HG03354 (cell line): ENCODE results near the gene MGMT.

Experiments used
- ATAC-seq: cut with Tn5 transposase; IDR thresholded peaks from one replicate; pipeline ENCODE4 v1.9.1; 2021; ENCODE audit warnings: mild to moderate bottlenecking; ENCODE audit not compliant: unreplicated experiment, poor library complexity, severe bottlenecking

MGMT gene

DNA sequence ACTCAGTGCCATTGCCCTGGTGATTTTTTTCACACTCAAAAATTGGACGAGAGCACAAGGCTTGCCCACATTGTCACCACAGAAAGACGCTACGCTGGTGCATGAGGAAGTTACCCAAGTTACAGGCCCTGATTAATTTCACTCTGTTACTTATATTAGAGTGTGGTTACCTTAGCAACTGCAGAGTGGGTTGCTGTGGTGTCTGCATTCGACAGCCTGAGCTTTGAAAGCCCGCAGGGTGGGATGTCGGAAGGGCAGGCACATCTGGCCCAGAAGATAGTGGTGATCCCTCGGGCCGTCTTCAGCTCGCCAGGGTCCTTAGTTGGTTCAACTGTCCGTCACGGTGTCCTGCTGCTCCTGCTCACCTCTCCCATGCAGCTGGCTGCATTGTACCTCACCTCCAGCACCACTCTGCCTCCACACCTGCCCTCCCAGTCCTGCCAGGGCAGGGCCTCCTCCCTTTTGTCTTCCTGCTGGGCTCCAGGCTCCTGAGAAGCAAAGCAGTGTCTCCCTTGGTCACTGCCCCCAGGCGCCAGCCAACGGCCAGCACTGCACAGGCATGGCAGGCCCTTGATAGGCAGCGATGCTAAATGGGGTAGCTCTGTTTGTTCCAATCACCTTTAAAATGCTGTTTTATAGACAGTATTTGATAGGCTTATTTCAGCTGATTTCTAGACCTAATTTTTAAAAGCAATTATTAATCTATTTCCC, 329.8 kb downstream of the MGMT start:
- no peak for ATAC-seq

GRCh38 chr10:129799942-129800341, 332.9 kb downstream of the MGMT start:
- ATAC-seq = no peak

GRCh38 chr10:129800796-129801340, 333.8 kb downstream of the MGMT start:
- no peak for ATAC-seq

- no peak for ATAC-seq
Measured at GRCh38 chr10:129807211-129807610, 340.2 kb downstream of the MGMT start.

- no peak for ATAC-seq
Measured at GRCh38 chr10:129808092-129808983, 341.3 kb downstream of the MGMT start.

DNA sequence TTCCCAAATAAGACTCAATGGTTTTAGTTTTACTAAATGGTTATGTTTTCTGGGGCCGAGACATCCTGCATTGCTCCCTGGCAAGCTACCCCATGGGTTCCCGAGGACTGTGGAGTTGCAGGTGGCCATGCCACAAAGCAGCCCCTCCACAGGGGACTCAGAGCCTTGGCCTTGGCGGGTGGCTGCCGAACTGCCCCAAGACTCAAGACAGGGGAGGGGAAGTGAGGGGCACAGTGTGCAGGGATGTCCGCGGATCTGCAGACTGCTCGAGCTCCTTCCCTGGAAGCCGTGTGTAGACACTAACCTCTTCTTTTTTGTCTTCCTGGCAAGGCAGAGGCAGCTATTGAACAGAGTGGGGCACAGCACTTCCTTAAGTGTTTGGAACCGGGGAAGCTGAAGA, 342.4 kb downstream of the MGMT start:
- no peak for ATAC-seq

- ATAC-seq = no peak
Measured at GRCh38 chr10:129809841-129810240, 342.8 kb downstream of the MGMT start.

- ATAC-seq = no peak
Measured at GRCh38 chr10:129811208-129811607, 344.2 kb downstream of the MGMT start.

- ATAC-seq = no peak
Measured at GRCh38 chr10:129812398-129812797, 345.4 kb downstream of the MGMT start.

DNA sequence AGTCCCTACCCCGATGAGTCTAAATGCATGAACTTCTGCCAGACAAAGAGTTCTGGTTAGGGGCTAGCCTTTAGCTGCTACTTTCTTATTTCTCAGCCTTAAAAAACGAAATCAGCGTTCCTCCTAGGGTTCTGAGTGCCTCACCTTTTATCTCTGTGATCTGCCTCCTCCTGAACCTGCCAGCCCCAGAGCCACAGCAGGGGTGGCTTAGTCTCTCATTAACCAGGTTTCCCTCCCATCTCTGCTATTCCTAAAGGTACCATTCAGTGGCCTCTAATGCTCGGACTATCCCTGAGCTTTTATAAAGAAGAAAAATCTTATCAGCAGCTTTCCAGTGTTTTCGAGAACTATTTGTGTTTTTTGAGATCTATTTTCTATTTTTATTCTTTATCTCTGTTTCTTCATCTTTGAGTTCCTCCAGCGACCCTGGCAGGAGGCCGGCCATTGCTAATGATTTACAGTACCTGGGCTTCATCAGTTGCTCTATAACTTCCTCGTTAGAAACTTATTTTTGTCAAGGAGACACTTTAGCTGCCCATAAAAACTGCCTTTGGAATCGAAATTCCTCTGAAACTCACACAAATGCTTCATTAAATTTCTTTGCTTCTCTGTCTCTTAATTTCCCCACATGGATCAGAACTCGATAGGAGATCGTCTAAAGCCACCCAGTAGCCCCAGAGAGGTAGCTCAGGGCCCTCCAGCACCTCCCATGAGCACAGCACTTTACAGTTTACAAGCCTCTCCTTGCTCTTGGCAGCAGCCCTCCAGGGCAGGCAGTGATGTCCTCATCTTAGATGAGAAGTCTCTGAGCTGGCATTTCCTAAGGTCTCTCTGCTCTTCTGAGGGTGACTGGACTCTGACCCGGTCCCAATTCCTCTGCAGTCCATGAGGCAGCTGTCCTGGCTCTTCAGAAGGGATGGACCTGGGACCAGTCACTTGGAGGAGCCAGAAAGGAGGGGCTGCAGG, 347.9 kb downstream of the MGMT start:
- no peak for ATAC-seq

- ATAC-seq = no peak
Measured at GRCh38 chr10:129815898-129816655, 349.0 kb downstream of the MGMT start.

DNA sequence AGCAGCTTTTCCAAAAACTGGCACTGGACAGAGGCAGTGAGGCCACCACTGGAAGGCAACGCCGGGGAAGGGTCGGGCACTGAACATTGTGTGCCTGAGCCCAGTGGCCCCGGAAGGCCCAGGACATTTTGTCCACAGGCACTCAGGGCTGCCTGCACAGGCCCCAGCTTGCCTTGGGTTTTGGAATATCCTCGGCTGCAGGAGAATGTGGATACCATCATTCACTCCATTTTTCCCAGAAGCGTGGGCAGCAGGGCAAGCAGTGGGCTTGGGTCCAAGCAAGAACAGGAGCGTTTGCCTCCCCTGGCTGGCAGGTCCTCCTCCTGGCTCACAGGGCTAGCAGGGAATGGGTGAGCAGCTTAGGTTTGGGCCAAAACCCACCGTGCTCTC, 349.6 kb downstream of the MGMT start:
- no peak for ATAC-seq
